ENCODE measurements around the gene PXMP4.

Gene PXMP4

DNA sequence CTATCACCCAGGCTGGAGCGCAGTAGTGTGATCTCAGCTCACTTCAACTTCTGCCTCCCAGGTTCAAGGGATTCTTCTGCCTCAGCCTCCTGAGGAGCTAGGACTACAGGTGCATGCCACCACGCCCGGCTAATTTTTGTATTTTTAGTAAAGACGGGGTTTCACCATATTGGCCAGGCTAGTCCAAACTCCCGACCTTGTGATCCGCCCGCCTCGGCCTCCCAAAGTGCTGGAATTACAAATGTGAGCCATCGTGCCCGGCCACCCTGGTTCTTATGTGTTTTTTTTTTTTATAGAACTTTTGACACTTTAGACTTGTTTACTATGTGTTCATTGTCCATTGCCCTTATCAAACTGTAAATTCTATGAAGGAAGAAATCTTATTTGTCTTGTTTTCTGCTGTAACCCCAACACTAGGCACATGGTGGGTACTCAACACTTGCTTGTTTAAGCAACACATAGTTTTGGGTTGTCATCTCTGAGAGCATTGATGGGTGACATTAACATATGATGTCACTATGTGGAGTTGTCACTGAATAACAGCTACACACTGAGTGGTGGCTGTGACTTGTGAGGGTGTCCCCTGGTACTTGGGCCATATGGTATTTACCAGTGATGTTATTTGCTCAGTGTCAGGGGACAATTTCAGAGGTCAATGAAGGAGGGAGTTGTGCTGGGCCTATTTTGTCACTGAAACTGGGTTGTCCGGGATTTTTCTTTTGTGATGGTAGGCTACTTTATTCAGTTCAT is 1.5 kb upstream of the PXMP4 start:
- peaks cover 9% of the 10 kb centered on the region for H3K79me2 ChIP-seq
- H3K4me1 ChIP-seq: peaks cover 15% of the 10 kb centered on the region
- no peaks in the 10 kb centered on the region for H3K36me3 ChIP-seq (ENCODE audit: control insufficient read depth, insufficient read depth, low read length)
- no peak overlapping the region for H3K27ac ChIP-seq
- H3K4me3 ChIP-seq (ENCODE audit: low read depth, low read length): no peak overlapping the region
- H3K4me2 ChIP-seq (ENCODE audit: low read length): no peak overlapping the region
- no peaks in the 10 kb centered on the region for H3K27me3 ChIP-seq (ENCODE audit: control insufficient read depth, insufficient read depth, low read length)
- TF ChIP-seq, protein P1, sequence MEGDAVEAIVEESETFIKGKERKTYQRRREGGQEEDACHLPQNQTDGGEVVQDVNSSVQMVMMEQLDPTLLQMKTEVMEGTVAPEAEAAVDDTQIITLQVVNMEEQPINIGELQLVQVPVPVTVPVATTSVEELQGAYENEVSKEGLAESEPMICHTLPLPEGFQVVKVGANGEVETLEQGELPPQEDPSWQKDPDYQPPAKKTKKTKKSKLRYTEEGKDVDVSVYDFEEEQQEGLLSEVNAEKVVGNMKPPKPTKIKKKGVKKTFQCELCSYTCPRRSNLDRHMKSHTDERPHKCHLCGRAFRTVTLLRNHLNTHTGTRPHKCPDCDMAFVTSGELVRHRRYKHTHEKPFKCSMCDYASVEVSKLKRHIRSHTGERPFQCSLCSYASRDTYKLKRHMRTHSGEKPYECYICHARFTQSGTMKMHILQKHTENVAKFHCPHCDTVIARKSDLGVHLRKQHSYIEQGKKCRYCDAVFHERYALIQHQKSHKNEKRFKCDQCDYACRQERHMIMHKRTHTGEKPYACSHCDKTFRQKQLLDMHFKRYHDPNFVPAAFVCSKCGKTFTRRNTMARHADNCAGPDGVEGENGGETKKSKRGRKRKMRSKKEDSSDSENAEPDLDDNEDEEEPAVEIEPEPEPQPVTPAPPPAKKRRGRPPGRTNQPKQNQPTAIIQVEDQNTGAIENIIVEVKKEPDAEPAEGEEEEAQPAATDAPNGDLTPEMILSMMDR (IDR thresholded peaks at IDR 0.05): no peak
- H3K9me3 ChIP-seq (ENCODE audit: control insufficient read depth, low read length): no peaks in the 10 kb centered on the region
- H2AFZ ChIP-seq: no peak overlapping the region
- H3K9ac ChIP-seq: no peak overlapping the region

DNA sequence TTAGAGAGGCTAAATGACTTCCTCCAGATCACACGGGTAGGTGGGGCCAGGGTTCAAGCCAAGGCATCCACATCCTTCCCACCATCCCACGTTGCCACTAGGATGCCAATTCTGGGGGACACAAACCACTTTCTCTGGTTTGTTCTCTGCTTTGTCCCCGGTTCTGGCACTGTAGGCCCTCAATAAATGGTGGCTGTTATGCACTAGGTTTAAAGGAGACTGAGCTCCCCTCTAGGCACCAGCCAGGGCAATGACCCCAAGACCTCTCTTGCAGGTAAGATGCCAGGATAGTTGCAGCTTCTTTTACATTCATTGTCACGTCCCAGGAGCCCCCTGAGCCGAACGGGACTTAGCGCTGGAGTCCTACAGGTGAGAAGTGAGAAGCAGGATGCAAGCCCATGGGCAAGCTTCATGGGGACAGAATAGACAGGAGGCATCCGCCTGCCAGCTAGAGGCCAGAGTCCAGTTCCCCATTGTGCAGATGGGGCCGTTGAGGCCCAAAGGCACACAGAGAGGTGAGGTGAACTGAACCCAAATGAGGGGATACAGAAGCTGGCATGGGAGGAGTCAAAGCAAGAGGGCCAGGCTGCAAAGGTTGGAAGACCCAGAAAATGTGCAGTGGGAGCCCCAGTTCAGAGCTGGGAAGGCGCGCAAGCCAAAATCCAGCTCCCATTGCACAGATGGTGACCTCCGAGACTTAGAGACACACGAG is 677 bp downstream of the PXMP4 start:
- no peaks in the 10 kb centered on the region for H3K27me3 ChIP-seq (ENCODE audit: control insufficient read depth, insufficient read depth, low read length)
- peaks cover 9% of the 10 kb centered on the region for H3K79me2 ChIP-seq
- H2AFZ ChIP-seq: peak overlapping the region; percentile 94
- H3K9me3 ChIP-seq (ENCODE audit: control insufficient read depth, low read length): no peaks in the 10 kb centered on the region
- no peaks in the 10 kb centered on the region for H3K36me3 ChIP-seq (ENCODE audit: control insufficient read depth, insufficient read depth, low read length)
- H3K4me3 ChIP-seq (ENCODE audit: low read depth, low read length): peak overlapping the region; percentile 77
- peak overlapping the region; percentile 83 for H3K4me2 ChIP-seq (ENCODE audit: low read length)
- H3K27ac ChIP-seq: peak overlapping the region; percentile 64
- peaks cover 11% of the 10 kb centered on the region for H3K4me1 ChIP-seq
- H3K9ac ChIP-seq: no peak overlapping the region
- TF ChIP-seq, protein P1 (IDR thresholded peaks at IDR 0.05): no peak

DNA sequence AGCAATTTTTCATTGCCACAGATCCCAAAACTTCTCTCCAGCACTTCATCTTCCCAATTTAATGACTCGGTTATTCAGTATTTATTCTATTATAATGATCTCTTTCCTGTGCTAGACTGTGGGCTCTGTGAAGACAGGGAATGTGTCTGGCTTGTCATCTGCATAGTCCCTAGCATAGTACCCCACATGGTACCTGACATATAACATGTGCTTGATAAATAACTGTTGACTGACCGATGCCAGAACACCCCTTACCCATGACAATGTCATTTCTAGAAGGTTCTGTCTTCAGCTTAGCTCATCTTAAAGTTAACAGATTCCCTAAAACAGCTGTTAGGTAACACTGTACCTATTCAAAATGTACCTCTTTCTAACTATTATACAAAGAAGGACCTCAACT is 3.6 kb downstream of the PXMP4 start:
- no peak overlapping the region for H3K27ac ChIP-seq
- H3K9me3 ChIP-seq (ENCODE audit: control insufficient read depth, low read length): no peaks in the 10 kb centered on the region
- no peak overlapping the region for H3K4me2 ChIP-seq (ENCODE audit: low read length)
- H3K4me1 ChIP-seq: peaks cover 11% of the 10 kb centered on the region
- no peaks in the 10 kb centered on the region for H3K27me3 ChIP-seq (ENCODE audit: control insufficient read depth, insufficient read depth, low read length)
- H3K4me3 ChIP-seq (ENCODE audit: low read depth, low read length): no peak overlapping the region
- TF ChIP-seq, protein P1 (IDR thresholded peaks at IDR 0.05): no peak
- no peak overlapping the region for H2AFZ ChIP-seq
- no peaks in the 10 kb centered on the region for H3K36me3 ChIP-seq (ENCODE audit: control insufficient read depth, insufficient read depth, low read length)
- H3K79me2 ChIP-seq: peaks cover 9% of the 10 kb centered on the region
- no peak overlapping the region for H3K9ac ChIP-seq

DNA sequence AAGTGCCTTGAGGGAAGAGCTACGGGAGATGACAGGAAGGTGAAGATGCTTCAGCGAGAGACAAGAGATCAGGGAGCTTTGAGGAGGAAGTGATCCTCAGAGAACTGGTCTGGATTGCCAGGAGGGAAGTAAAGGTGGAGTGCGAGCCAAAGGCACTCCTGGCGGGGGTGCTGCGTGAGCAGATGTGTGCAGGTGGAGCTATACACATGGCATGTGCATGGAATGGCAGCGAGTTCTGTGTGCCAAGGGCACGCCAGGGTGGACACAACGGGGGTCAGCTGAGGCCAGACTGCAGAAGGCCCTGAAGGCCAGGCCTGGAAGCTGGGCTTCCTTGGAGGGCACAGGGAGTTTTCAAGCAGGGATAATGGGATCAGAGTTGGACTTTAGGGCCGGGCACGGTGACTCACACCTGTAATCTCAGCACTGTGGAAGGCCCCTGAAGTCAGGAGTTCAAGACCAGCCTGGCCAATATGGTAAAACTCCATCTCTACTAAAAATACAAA is 6.2 kb downstream of the PXMP4 start:
- Histone ChIP-seq H3K4me2 (ENCODE audit: low read length) (no peak overlapping the region), H3K9me3 (ENCODE audit: control insufficient read depth, low read length) (no peaks in the 10 kb centered on the region), H3K27ac (no peak overlapping the region), H3K36me3 (ENCODE audit: control insufficient read depth, insufficient read depth, low read length) (no peaks in the 10 kb centered on the region), H2AFZ (no peak overlapping the region), H3K4me1 (peaks cover 4% of the 10 kb centered on the region), H3K4me3 (ENCODE audit: low read depth, low read length) (no peak overlapping the region), H3K9ac (no peak overlapping the region), H3K79me2 (no peaks in the 10 kb centered on the region), H3K27me3 (ENCODE audit: control insufficient read depth, insufficient read depth, low read length) (no peaks in the 10 kb centered on the region)
- TF ChIP-seq, protein P1 (IDR thresholded peaks at IDR 0.05): no peak
